Cerebellar cortex (tissue), 1 donor: Measurements from ENCODE around the gene MYOZ1.
"Not testable (repeated sequence)": the region's sequence is repeated elsewhere in the genome, so short reads cannot be mapped to it uniquely, and the experiment has no call there.

ENCODE experiments used
- DNase-seq: peaks from one replicate; pipeline ENCODE4 v3.0.0-alpha.2; 2015; ENCODE audit warnings: low spot score

MYOZ1 gene, protein sequence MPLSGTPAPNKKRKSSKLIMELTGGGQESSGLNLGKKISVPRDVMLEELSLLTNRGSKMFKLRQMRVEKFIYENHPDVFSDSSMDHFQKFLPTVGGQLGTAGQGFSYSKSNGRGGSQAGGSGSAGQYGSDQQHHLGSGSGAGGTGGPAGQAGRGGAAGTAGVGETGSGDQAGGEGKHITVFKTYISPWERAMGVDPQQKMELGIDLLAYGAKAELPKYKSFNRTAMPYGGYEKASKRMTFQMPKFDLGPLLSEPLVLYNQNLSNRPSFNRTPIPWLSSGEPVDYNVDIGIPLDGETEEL

DNA sequence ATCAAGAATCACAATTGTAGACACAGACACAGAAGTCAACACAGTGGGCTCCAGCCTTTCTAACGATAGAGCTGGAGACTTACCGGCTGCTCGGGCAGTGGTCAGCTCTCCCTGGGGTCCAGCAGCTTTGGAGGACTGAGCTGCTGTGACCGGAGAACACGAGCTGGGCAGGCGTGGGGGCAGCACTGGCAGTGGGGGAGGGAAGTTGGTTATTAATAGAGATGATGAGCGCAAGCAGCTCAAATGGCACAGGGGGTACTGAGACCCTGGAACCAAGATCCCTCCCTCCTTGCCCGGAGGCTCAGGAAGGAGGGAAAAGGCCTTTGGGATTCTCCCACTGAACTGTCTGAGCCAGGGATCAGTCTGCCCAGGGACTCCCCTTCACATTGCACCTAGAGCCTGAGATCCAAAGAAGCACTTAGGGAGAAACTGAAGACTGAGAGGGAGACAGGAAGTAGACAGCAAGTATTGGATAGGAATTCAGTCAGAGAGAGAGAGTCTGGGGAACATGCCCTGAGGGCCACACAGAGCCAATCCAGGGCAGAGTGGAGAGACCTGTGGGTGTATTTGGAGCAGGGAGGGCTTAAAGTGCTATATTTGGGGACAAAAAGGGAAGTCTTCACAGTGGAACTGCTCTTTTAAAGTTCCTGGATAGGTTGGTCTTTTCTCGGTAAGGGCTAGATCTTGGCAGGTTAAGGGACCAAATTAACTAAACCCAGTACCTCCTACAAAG, at the start of gene MYOZ1:
TSS of gene MYOZ1 (minus strand) at position 147 of the 733 bp plus-strand sequence. CDS start 1,457 bp downstream, outside the sequence.
- no peak for DNase-seq

DNA sequence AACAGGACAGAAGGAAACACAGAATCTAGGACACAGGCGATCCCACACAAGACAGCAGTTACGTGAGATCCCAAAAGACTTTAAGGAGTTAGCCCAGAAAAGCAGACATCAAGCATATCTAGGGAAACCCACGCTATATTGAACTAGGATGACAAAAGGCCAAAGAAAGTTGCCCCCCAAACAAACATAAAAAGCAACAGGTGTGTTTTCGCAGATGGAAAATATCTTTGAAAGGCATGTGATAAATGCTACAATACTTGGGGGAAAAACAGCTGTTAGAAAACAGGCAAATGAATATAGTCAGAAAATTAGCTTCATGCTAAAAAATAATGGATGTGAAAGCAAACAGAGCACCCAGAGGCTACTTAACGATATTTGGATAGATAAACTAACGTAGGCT, 49.5 kb upstream of the MYOZ1 start:
- DNase-seq, result not testable (repeated sequence)

DNA sequence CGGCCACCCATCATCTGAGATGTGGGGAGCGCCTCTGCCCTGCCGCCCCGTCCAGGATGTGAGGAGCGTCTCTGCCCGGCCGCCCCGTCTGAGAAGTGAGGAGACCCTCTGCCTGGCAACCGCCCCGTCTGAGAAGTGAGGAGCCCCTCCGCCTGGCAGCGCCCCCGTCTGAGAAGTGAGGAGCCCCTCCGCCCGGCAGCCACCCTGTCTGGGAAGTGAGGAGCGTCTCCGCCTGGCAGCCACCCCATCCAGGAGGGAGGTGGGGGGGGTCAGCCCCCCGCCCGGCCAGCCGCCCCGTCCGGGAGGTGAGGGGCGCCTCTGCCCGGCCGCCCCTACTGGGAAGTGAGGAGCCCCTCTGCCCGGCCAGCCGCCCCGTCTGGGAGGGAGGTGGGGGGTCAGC, 48.3 kb upstream of the MYOZ1 start:
- DNase-seq, result not testable (repeated sequence)

DNA sequence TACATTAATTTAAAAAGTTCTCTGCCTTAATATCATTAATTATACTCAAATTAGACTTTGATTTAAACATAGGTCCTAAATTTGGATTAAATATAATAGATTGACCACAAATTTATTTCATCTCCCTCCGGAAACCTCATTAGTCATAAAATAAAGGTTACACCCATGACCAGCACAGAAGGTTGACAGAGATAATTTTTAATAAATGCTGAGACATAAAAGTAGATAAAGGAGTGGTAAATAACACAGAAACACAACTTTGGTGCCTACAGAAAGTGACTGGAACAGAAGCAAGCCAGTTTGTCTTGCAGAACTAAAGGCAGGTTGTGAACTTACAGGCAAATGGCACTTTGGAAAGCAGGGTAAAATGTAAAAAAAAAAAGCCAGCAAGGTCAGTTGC, 46.4 kb upstream of the MYOZ1 start:
- DNase-seq, result not testable (repeated sequence)

DNA sequence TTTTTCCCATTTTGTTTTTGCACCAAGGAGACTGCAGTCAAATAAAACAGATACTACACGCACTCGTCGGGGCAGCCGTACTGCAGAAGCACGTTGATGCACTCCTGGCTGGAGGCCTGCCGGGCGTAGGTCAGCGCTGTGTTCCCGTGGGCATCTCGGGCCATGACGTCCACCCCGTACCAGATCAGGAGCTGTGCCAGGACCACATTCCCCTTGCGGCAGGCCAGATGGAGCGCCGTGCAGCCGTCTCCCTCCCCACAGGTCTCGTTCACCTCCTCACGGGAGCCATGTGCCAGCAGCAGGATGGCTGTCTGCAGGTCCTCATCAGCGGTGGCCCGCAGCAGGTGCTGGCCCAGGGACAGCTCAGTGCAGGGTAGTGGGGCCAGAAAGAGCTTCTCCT, 33.3 kb upstream of the MYOZ1 start:
- not testable (repeated sequence) for DNase-seq

DNA sequence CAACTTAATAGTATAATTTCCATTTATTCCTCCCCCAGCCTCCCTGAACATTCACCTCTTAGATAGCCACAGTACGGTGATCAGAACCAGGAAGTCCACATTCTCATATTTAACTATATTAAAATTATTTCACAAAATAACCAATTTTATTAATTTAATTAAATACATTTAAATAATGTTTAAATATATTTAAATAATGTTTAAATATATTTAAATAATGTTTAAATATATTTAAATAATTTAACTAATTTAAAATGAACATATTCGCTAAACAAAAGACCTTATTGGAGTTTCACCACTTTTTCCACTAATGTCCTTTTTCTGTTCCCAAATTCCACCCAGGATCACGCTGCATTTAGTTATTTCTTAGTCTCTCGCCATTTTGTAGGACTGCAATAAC, 27.1 kb upstream of the MYOZ1 start:
- DNase-seq, result not testable (repeated sequence)

DNA sequence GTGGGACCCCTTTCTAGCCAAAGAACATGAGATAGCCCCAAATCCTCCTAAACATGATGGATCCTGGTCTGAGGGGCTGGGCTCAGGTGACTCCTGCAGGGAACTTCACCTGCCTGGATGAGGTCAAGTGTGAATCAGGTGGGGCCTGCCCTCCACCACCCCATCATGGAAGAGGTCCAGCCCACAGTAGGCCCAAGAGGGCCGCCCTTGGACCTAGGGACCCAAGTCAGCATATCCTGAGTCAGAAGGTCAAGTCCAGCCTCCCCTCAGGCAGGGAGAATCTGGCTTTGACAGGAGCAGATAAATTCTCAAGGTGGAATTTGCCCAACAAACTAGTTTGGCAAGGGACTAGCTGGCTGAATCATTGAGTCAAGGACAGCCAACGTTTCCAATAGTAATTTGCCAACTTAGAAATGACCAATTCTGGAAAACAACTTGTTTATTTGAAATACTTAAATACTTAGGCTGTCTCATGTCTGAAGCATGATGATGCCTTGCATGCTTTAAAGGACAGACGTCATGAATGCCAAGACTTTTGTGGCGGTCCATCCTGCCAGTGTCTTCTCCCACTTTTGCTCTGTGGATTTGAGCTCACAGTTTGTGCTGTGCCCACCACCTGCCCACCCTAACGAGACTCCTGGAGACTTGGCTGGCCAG, 25.0 kb upstream of the MYOZ1 start:
- DNase-seq, result not testable (repeated sequence)

DNA sequence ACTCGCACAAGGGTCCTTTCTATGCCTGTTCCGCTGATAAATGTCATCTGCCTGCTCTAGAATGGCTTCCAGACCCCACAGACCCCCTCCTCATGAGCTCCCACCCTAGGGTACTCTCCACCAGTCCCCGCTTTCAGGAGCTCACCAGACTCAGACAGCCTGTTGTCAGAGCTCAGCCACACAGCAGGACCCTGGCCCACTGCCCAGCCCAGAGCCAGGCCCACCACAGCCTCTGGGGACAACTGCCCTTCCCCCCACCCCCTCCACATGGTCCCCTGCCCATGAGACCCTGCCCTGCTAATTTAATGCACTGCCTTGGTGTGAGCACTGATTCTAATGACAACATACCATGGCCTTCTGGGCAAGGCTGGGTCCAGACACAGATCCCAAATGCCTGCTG, 24.3 kb upstream of the MYOZ1 start:
- not testable (repeated sequence) for DNase-seq

DNA sequence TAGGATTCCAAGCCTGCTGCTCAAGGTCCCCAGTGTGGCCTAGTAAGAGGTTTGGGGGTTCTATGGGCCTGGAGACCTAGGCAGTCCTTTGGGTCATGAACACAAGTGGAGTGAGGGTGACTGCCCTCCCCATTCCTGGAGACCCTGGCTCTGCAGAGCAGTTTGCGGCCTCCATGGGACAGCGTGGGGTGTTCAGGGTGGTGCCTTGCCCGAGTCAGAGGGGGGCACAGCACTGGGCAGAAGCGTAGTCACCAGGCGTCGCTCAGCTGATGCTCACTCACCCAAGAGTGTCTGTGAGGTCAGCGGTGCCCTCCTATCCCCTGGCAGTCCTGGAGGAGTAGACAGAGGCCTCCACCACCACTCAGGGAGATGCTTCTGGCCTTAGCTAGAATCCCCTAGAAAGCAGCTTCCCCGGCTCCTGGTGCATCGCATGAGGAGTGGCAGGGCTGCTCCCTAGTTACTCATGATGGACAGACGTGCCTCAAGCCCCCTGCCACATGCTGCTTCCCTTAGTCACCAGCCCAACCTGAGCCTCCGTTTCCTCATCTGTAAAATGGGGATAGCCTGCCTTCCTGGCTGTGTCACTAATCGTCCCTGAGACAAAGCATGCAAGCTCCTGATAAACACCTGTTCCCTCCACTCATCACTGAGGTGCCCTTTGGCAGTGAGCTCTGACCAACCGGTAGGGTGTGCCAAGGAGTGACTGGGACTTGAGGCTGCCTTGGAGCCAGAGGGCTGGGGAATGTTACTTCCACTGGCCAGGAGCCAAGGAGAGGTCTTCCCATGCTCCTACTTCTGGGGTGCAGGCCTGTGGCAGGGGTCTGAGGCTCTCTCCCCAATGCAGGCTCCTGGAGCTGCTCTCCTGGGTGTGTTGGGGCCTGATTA, 23.1 kb upstream of the MYOZ1 start:
- not testable (repeated sequence) for DNase-seq

DNA sequence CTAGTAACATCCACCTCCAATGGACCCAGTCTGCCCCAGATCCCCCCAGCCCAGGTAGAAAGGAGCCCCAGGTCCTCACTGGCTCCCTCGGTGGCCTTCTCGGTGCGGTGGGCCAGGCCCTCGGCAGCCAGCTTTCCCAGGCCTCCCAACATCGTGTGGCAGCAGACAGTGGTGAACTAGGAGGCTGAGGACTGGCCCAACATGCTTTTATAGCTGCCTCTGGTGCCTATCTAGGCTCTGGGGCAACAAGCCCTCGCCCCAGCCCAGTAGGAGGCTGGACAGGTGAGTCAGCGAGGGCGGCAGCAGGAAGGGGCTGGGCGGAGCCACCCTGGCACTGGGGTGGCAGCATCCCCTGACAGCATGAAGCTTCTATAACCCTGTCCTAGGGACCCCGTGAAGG, 22.3 kb upstream of the MYOZ1 start:
- not testable (repeated sequence) for DNase-seq

DNA sequence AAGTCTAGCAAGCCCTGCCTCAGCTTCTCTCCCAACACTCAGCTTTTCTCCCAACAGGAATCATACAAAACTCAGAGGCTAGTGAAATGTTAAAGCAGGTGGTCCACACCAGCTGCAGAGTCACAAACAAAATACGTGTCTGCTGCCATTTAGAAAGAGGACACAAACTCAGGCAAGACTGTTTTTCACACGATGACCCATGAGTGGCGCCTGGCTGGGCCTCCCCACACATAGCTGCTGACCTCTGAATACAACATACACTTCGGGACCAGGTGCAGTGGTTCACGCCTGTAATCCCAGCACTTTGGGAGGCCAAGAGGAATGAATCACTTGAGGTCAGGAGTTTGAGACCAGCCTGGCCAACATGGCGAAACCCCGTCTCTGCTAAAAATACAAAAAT, 21.4 kb upstream of the MYOZ1 start:
- DNase-seq, result not testable (repeated sequence)

DNA sequence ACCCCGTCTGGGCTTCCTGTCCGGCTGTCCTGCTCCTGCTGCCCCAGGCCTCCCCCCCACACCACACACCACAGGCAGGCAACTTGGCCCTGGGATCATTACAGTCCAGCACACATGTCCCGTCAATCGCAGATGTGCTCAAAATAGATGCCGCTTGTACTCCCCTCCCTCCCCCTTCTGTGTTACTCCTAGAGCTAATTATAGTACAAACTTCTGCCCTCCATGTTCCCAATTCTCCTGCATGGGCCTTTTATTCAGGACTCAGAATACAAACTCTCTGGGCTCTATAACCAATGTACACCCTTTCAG, 14.7 kb upstream of the MYOZ1 start, which contains the start of gene SYNPO2L:
TSS of gene SYNPO2L (minus strand) at position 40 of the 309 bp plus-strand sequence. CDS start 107 bp downstream, outside the sequence.
- no peak for DNase-seq

DNA sequence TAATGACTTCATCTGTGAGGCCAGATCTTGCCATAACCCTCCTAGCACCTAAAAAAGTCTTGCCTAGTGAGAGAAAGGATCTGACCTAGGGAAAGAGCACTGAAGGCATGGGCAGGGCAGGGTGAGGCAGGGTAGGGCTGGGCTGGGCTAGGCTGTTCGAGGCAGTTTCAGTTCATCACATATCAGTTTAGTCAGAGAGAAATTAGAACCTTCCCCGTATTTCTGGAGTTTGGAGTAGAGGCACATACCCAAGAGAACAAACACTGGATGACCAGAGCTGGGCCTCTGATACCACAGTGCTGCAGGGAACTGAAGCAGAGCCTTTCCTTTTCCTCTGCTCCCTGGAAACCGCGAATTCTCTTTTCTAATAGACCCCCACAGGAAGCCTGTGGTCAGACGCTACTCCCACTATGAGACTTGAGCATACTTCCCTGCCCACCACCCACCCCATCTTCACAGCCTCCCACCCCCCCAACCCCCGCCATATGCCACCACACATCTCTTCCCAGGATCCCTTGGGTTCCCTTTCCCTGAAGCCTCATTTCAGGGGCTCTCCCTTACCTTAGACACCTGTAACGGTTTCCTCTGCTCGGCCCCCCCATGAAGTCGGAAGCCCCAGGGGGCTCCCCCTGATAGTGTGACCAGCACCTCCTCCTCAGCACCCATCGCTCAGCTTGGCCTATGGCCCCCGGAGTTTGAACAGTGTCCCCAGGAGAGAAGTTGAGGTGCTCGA, 14.1 kb upstream of the MYOZ1 start:
- no peak for DNase-seq

DNA sequence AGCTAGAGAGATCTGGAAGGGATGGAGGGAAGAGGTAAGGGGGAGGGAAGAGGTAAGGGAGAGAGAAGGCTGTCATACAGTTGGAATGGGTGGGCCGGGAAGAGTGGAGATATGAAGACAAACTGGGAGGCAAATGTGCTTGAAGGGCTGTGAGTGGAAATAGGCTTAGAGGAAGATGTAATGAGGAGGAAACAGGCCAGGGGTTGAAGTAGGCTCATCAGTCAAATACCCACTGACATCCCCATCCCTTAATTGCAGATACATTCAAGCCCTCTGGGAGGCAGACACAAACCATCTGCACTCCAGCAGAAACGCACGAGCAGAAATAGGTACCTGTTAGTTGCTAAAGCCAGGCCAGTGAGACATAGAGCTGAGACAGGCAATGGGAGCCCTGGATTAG, 12.4 kb upstream of the MYOZ1 start:
- DNase-seq, result peak; percentile 44

DNA sequence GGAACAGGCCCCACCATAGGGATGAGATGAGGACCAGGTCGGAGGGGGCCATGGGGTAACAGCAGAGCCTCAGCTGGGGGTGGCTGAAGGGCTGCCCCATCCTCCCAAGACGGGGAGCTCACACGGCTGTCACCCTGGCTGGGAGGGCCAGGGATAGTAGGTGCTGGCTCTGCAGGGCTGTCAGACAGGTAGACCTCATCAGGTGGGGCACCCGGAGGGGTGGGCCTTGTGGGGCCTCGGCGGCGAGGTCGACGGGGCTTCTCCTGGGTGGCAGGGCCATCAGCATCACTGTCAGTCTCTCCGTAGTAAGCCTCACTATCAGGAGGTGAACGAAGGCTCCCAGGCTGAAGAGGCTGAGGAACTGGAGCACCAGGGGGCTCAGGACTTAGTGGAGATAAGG, 11.9 kb upstream of the MYOZ1 start:
- DNase-seq, result no peak

DNA sequence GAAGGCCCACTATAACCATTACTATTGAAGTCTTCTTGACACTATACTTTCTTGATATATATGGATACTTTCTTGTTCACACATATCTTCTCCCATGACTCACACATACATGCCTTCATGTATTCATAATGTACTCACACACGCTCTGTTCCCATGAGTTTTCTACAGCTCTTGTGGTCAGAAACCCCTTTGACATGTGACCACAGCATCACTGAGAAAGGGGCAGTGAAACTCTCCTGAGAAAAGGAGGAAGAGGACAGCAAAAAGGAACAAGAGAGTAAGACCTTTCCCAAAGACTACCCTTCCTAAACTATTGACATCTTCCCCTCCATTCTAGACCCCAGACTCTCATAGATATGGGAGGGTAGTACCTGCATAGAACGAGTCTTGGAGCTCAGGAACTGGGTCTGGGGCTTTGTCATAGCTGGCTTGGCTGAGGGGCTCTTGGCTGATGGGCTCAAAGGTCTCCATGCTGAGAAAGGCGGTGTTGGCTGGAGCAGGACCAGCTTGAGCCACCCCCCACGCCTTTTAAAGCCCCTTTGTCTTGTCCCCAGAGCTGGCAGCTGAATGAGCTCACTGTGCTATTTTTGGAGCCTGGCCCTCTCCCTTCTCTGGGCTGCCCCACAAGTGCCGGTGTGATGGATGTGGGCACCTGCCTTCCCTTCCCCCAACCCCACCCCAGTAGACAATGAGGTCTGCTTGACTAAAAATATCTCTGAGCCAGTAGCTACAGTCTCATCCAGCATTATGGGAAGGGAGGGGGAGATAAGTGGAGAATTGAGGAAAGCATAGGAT, 9.5 kb upstream of the MYOZ1 start:
- DNase-seq, result no peak

DNA sequence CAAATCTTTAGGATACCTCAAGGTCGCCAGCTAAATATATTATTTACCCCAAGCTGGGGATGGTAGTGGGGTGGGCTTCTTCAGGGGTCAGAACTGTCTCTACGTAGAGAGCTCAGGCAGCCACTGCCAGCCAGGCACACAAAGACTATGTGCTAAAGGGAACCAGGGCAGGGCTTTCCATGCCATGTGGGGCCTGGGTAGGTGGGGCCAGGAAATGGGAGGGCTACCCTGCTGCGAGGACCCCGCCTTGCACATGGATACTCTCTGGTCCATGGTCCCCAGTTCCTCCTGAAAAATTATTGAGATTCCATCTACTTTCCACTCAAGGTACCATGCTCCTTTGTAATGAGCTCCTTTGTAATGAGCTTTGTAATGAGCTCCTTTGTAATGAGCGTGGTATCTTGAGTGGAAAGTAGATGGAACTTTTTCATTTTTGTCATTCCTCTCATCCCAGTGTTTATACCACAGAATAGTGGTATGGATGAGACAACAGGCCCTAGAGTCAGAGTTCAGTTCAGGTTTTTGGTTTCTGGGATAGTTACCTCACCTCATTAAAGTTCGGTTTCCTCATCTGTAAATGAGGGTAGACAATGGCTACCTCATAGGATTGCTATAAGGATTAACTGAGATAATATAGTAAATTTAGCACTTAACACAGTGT, 8.7 kb upstream of the MYOZ1 start:
- DNase-seq, result no peak

DNA sequence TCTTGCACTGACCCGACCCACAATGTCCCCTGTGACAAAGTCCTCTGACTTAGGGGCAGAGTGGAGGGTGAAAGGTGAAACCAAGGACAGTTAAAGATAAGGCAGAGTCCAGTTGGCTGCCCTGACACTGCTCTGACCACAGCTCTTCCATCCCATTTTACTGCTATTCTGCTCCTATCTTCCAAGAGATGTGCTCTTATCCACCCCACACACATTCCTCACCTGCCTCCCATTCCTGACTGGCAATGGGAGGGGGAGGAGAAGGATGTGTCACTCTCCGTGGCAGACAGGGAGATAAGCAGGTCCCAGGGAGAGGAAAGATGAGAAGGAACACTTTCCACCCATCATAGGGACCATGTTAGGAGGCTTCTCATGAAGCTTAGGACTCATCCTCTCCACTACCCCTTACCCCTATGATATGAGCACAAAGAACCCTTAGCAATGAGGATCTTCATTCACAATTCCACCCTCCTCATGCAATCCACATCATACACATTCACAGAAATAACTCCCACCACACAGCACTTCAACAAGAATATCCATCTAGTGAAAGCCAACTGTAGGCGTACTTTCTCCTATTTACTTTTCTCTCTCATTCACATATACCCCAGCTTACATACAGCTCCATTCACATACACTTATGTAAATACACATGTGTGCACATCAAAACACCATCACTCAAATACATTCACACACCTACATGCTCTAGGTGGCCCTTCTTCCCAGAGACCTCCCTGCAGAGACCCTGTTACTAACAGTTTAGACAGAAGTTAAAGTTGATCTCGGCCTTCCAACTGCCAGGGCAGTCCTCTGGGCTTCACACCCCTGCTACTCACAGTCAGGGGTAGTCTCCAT, 7.9 kb upstream of the MYOZ1 start:
- DNase-seq, result no peak
